Parathyroid adenoma (tissue), 2 donors: ENCODE results near the gene FBXO21.

Experiments used
- H2AFZ ChIP-seq: fragments of 300-600 bp; sonication (generic); one replicate; pipeline ENCODE4 v1.7.0; 2017; ENCODE audit warnings: antibody characterized with exemption, mild to moderate bottlenecking
- H3K27ac ChIP-seq: fragments of 300-600 bp; sonication (generic); one replicate; pipeline ENCODE4 v1.7.0; 2017
- H3K27me3 ChIP-seq: fragments of 300-600 bp; sonication (generic); one replicate; pipeline ENCODE4 v1.7.0; 2017; ENCODE audit warnings: low read length; ENCODE audit not compliant: control insufficient read depth, insufficient read depth
- H3K36me3 ChIP-seq: fragments of 300-600 bp; sonication (generic); one replicate; pipeline ENCODE4 v1.7.0; 2017; ENCODE audit warnings: low read length; ENCODE audit not compliant: control insufficient read depth, insufficient read depth
- H3K4me1 ChIP-seq: fragments of 300-600 bp; sonication (generic); one replicate; pipeline ENCODE4 v1.7.0; 2017; ENCODE audit warnings: control low read depth
- H3K4me2 ChIP-seq: fragments of 300-600 bp; sonication (generic); one replicate; pipeline ENCODE4 v1.7.0; 2017; ENCODE audit warnings: low read length
- H3K4me3 ChIP-seq: fragments of 300-600 bp; sonication (generic); one replicate; pipeline ENCODE4 v1.7.0; 2017; ENCODE audit warnings: low read depth, low read length
- H3K79me2 ChIP-seq: fragments of 300-600 bp; sonication (generic); one replicate; pipeline ENCODE4 v1.7.0; 2017; ENCODE audit warnings: control low read depth
- H3K9ac ChIP-seq: fragments of 300-600 bp; sonication (generic); one replicate; pipeline ENCODE4 v1.7.0; 2017; ENCODE audit warnings: mild to moderate bottlenecking
- H3K9me3 ChIP-seq: fragments of 300-600 bp; sonication (generic); one replicate; pipeline ENCODE4 v1.7.0; 2017; ENCODE audit warnings: low read length; ENCODE audit not compliant: control insufficient read depth
- CTCF ChIP-seq: fragments of 300-600 bp; sonication (generic); IDR thresholded peaks from one replicate; pipeline ENCODE4 v1.7.0; 2017; ENCODE audit warnings: antibody characterized with exemption, mild to moderate bottlenecking
- donor health status: primary hyperparathyroidism.

FBXO21 gene

GRCh38 chr12:117155278-117156060 lies 34.8 kb downstream of the FBXO21 start:
- no peaks in the 10 kb centered on the region for H3K9me3 ChIP-seq
- no peaks in the 10 kb centered on the region for H3K79me2 ChIP-seq
- H3K4me1 ChIP-seq: no peaks in the 10 kb centered on the region
- no peak overlapping the region for H3K9ac ChIP-seq
- H3K27me3 ChIP-seq: no peaks in the 10 kb centered on the region
- H3K36me3 ChIP-seq: no peaks in the 10 kb centered on the region
- H3K4me3 ChIP-seq: no peak overlapping the region
- no peak overlapping the region for H3K4me2 ChIP-seq
- H3K27ac ChIP-seq: no peak overlapping the region
- TF ChIP-seq CTCF: peak; percentile 70
- H2AFZ ChIP-seq: no peak overlapping the region

- Histone ChIP-seq H3K27me3 (no peaks in the 10 kb centered on the region), H3K79me2 (no peaks in the 10 kb centered on the region), H3K4me1 (no peaks in the 10 kb centered on the region), H3K36me3 (no peaks in the 10 kb centered on the region), H3K9ac (no peak overlapping the region), H3K27ac (no peak overlapping the region), H3K4me3 (no peak overlapping the region), H2AFZ (no peak overlapping the region), H3K4me2 (no peak overlapping the region), H3K9me3 (no peaks in the 10 kb centered on the region)
- no peak for TF ChIP-seq CTCF
These were observed 37.2 kb downstream of the FBXO21 start for GRCh38 chr12:117152793-117153775.

- H3K27me3 ChIP-seq: no peaks in the 10 kb centered on the region
- H3K9ac ChIP-seq: no peak overlapping the region
These were observed 38.8 kb downstream of the FBXO21 start for GRCh38 chr12:117151403-117152031.

GRCh38 chr12:117149431-117149830 lies 40.8 kb downstream of the FBXO21 start:
- Histone ChIP-seq H3K27me3 (no peaks in the 10 kb centered on the region), H3K4me1 (no peaks in the 10 kb centered on the region), H3K36me3 (no peaks in the 10 kb centered on the region), H2AFZ (no peak overlapping the region), H3K27ac (no peak overlapping the region), H3K4me3 (no peak overlapping the region), H3K9me3 (no peaks in the 10 kb centered on the region), H3K9ac (no peak overlapping the region), H3K4me2 (no peak overlapping the region), H3K79me2 (no peaks in the 10 kb centered on the region)
- no peak for TF ChIP-seq CTCF

More at GRCh38 chr12:117151403-117152031, 38.8 kb downstream of the FBXO21 start:
- no peak overlapping the region for H3K27ac ChIP-seq
- H3K4me3 ChIP-seq: no peak overlapping the region
- TF ChIP-seq CTCF: no peak
- no peak overlapping the region for H3K4me2 ChIP-seq
- H2AFZ ChIP-seq: no peak overlapping the region
- no peaks in the 10 kb centered on the region for H3K4me1 ChIP-seq
- H3K79me2 ChIP-seq: no peaks in the 10 kb centered on the region
- no peaks in the 10 kb centered on the region for H3K36me3 ChIP-seq
- no peaks in the 10 kb centered on the region for H3K9me3 ChIP-seq
